Natural killer cell (primary cell): ENCODE data around the gene SARDH. TPM values are rescaled to one million over a fixed set of nuclear protein-coding genes. Genes with fewer than 3 reads are reported as not detected.

Experiments used
- ATAC-seq, 3 donors: fragments of 150-1000 bp in 2 of 3; fragments of 200-7000 bp in 1 of 3; cut with Tn5 transposase; 1 replicate in 1 of 3; 2 replicates in 2 of 3; pipeline ENCODE4 v1.10.0; 2021; ENCODE audit warnings: mild to moderate bottlenecking in 2 of 3, moderate library complexity in 2 of 3
- DNase-seq, 2 donors: peaks; one replicate each; pipeline versions ENCODE4 v3.0.0 to v3.0.0-alpha.2; 2013 to 2021; ENCODE audit warnings: mixed read lengths in 1 of 2
- H3K27ac ChIP-seq: one replicate; pipeline ENCODE4 v1.5.1; 2013; ENCODE audit warnings: mild to moderate bottlenecking, low read length
- H3K27me3 ChIP-seq: one replicate; pipeline ENCODE4 v1.6.1; 2013; ENCODE audit warnings: low read length; ENCODE audit not compliant: control insufficient read depth, insufficient read depth
- H3K36me3 ChIP-seq: one replicate; pipeline ENCODE4 v1.6.1; 2013; ENCODE audit warnings: low read length; ENCODE audit not compliant: control insufficient read depth, insufficient read depth
- H3K4me1 ChIP-seq: one replicate; pipeline ENCODE4 v1.6.1; 2013; ENCODE audit warnings: low read length; ENCODE audit not compliant: control insufficient read depth, insufficient read depth
- H3K4me3 ChIP-seq: one replicate; pipeline ENCODE4 v1.5.1; 2013; ENCODE audit warnings: low read length
- H3K9me3 ChIP-seq: one replicate; pipeline ENCODE4 v1.6.1; 2013; ENCODE audit warnings: low read length; ENCODE audit not compliant: control insufficient read depth, insufficient read depth
- H3K27ac Mint-ChIP-seq, 2 donors: one replicate each; pipeline ENCODE4 v1.8.0; 2022; ENCODE audit warnings: mild to moderate bottlenecking in 2 of 2, mixed read lengths in 2 of 2, moderate library complexity in 1 of 2
- H3K27me3 Mint-ChIP-seq, 2 donors: one replicate each; pipeline ENCODE4 v1.8.0; 2022; ENCODE audit warnings: low read depth in 2 of 2, mixed read lengths in 2 of 2
- H3K36me3 Mint-ChIP-seq: one replicate; pipeline ENCODE4 v1.8.0; 2022; ENCODE audit warnings: mixed read lengths
- H3K4me1 Mint-ChIP-seq, 2 donors: one replicate each; pipeline ENCODE4 v1.8.0; 2022; ENCODE audit warnings: mixed read lengths in 2 of 2
- H3K4me3 Mint-ChIP-seq: one replicate; pipeline ENCODE4 v1.8.0; 2022; ENCODE audit warnings: mild to moderate bottlenecking, moderate library complexity, mixed read lengths
- H3K9me3 Mint-ChIP-seq, 2 donors: one replicate each; pipeline ENCODE4 v1.8.0; 2022; ENCODE audit warnings: mixed read lengths in 2 of 2
- WGBS: methylation state at CpG from one replicate; pipeline ENCODE4 v1.1.7; 2013; ENCODE audit warnings: missing lambda C conversion rate; ENCODE audit not compliant: insufficient coverage; 5-methylcytosine and 5-hydroxymethylcytosine counted together
- intact Hi-C: fragments of 100-400 bp; cut with micrococcal nuclease; formaldehyde crosslinking; loops from one replicate; pipeline ENCODE4 v1.14.2; 2022
- total RNA-seq, 4 donors: library from RNA; stranded (reverse); fragments of 120-200 nt in 1 of 4; gene quantifications; one replicate each; pipeline versions ENCODE4 v1.2.3 to v1.2.4, GENCODE V29; 2013 to 2022
- TF ChIP-seq, protein P1 (sequence below): fragments of 200-600 bp; IDR thresholded peaks from one replicate; pipeline ENCODE4 v1.8.0; 2022; ENCODE audit warnings: antibody characterized with exemption

SARDH gene
- total RNA-seq, 3 donors from 2014 or later (not counting 1 experiment from before 2014, with no cell fraction given): 2.2 to 6.8 (median 4.1) TPM

DNA sequence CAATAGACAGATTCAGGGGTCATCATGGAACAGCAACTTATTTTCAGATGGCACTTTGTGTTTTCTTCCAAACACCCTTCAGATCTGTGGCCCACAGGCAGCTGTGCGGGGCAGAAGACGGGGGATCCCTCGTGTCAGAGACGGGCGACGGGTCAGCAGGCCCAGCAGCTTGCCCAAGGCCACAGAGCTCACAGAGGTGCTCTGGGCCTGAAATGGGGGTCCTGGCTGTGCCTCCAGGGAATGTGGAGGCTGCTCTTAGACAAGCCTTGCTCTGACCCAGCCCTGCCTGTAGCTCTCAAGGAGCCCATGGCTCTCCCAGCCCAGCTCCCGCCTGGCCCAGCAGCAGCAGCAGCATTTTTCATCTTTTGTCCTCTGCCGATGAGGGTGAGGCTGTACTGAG, 40.9 kb upstream of the SARDH start:
- Mint-ChIP-seq H3K4me3 (no peak overlapping the region), H3K27me3 (no peaks in the 10 kb centered on the region), H3K4me1 (no peaks in the 10 kb centered on the region), H3K9me3 (no peaks in the 10 kb centered on the region), H3K36me3 (no peaks in the 10 kb centered on the region), H3K27ac (no peak overlapping the region)
- H3K4me3 ChIP-seq: no peak overlapping the region
- H3K27ac ChIP-seq: no peak overlapping the region
- DNase-seq (no peak), ATAC-seq (no peak)
- H3K36me3 ChIP-seq: no peaks in the 10 kb centered on the region
- TF ChIP-seq, protein P1, sequence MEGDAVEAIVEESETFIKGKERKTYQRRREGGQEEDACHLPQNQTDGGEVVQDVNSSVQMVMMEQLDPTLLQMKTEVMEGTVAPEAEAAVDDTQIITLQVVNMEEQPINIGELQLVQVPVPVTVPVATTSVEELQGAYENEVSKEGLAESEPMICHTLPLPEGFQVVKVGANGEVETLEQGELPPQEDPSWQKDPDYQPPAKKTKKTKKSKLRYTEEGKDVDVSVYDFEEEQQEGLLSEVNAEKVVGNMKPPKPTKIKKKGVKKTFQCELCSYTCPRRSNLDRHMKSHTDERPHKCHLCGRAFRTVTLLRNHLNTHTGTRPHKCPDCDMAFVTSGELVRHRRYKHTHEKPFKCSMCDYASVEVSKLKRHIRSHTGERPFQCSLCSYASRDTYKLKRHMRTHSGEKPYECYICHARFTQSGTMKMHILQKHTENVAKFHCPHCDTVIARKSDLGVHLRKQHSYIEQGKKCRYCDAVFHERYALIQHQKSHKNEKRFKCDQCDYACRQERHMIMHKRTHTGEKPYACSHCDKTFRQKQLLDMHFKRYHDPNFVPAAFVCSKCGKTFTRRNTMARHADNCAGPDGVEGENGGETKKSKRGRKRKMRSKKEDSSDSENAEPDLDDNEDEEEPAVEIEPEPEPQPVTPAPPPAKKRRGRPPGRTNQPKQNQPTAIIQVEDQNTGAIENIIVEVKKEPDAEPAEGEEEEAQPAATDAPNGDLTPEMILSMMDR: no peak
- H3K9me3 ChIP-seq: no peaks in the 10 kb centered on the region
- intact Hi-C loops: no loop called here
- 96% methylated on average over 8 of the region's 8 CpGs for WGBS
- H3K4me1 ChIP-seq: peaks cover 11% of the 10 kb centered on the region
- H3K27me3 ChIP-seq: no peaks in the 10 kb centered on the region

DNA sequence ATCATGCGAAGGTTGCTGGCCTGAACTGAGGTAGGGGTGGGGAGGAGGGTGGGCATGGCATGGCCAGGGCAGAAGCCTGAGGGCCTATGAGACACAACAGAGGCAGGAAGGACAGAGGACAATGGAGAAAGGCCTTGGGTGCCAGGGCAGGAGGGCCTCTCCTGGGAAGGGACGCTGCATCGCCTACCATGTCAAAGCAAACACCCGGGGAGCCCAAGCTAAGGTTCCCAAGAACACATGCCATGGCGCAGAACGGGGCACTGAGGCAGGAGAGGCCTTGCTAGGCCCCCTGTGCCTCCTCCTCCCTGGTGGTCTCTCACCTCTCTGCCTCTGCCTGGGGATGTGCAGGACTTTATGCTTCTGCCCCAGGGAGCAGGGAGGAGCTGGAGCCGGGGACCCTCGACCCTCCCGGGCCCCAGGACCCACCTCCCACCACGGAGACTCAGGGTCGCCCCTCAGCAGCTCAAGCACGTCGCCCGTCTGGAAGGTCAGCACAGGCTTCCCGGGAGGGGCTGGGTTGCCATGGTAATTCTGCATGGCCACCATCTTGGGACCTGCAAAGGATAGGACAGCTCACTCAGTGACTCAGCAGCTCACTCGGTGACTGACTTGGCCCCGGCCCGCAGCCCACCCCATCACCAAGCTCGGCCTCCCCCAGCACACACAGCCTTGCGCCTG, 40.3 kb upstream of the SARDH start:
- WGBS: 90% methylated on average over 20 of the region's 20 CpGs
- TF ChIP-seq, protein P1: no peak
- intact Hi-C loops: no loop called here

DNA sequence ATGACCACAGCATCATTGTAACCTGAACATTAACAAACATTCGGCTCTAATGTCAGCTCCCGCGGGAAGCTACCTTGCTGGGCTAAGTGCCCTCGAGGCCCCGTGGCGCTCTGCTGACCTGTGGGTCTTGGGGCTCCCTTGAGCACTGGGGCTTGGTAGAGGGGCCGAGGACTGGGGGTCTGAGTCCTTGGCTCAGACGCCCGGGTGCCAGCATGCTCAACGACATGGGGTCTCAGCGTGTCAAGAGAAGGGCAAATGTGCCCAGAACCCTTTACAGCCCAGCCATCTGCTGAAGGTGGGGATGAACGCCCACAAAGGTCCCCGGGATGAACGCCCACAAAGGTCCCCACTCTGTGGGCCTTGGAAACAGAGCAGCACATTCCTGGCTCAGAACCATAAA, 39.7 kb upstream of the SARDH start:
- no peak overlapping the region for H3K4me3 Mint-ChIP-seq
- intact Hi-C loops: no loop called here
- Histone ChIP-seq H3K27me3 (no peaks in the 10 kb centered on the region), H3K4me1 (peaks cover 3% of the 10 kb centered on the region), H3K36me3 (no peaks in the 10 kb centered on the region), H3K4me3 (no peak overlapping the region), H3K9me3 (no peaks in the 10 kb centered on the region), H3K27ac (no peak overlapping the region)
- TF ChIP-seq, protein P1: no peak
- H3K27me3 Mint-ChIP-seq: no peaks in the 10 kb centered on the region
- ATAC-seq (no peak), DNase-seq (no peak)
- no peak overlapping the region for H3K27ac Mint-ChIP-seq
- no peaks in the 10 kb centered on the region for H3K9me3 Mint-ChIP-seq
- 91% methylated on average over 14 of the region's 14 CpGs for WGBS
- H3K4me1 Mint-ChIP-seq: no peaks in the 10 kb centered on the region
- no peaks in the 10 kb centered on the region for H3K36me3 Mint-ChIP-seq

More for the DNA sequence above, 40.3 kb upstream of the SARDH start:
- DNase-seq: no peak
- no peaks in the 10 kb centered on the region for H3K27me3 ChIP-seq
- H3K4me1 ChIP-seq: peaks cover 6% of the 10 kb centered on the region
- no peaks in the 10 kb centered on the region for H3K36me3 ChIP-seq
- H3K9me3 ChIP-seq: no peaks in the 10 kb centered on the region
- Mint-ChIP-seq H3K27ac (no peak overlapping the region), H3K27me3 (no peaks in the 10 kb centered on the region), H3K36me3 (no peaks in the 10 kb centered on the region), H3K4me1 (no peaks in the 10 kb centered on the region), H3K4me3 (no peak overlapping the region), H3K9me3 (no peaks in the 10 kb centered on the region)
- H3K4me3 ChIP-seq: no peak overlapping the region
- ATAC-seq: no peak
- H3K27ac ChIP-seq: no peak overlapping the region
